ENCODE results near the gene PPME1.

DNA sequence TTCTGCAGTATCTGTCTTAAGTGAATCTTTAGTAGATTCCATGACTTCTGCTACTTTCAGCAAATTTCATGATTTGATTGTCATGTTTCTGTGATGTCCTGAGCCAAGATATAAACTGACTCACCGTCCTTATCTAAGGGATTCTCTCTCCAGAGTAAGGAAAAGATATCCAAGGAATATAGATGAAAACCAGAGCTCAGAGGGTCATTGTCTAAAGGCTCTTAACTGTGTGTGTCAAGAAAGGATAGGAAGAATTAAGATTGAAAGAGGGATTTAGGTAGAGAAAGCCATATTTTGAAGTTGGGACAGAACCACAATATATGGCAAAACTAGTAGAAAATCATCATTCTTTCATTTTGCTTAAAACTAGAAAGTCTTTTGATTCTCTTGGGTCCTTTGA, 50.7 kb downstream of the PPME1 start:
- TF ChIP-seq, protein P1, sequence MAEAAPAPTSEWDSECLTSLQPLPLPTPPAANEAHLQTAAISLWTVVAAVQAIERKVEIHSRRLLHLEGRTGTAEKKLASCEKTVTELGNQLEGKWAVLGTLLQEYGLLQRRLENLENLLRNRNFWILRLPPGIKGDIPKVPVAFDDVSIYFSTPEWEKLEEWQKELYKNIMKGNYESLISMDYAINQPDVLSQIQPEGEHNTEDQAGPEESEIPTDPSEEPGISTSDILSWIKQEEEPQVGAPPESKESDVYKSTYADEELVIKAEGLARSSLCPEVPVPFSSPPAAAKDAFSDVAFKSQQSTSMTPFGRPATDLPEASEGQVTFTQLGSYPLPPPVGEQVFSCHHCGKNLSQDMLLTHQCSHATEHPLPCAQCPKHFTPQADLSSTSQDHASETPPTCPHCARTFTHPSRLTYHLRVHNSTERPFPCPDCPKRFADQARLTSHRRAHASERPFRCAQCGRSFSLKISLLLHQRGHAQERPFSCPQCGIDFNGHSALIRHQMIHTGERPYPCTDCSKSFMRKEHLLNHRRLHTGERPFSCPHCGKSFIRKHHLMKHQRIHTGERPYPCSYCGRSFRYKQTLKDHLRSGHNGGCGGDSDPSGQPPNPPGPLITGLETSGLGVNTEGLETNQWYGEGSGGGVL (tag by site-specific recombination; IDR thresholded peaks at IDR 0.05), result no peak
- TF ChIP-seq ZNF248 (tag by site-specific recombination; IDR thresholded peaks at IDR 0.05) (no peak), ZXDB (tag by site-specific recombination; IDR thresholded peaks at IDR 0.05) (no peak)
- TF ChIP-seq, protein P2, sequence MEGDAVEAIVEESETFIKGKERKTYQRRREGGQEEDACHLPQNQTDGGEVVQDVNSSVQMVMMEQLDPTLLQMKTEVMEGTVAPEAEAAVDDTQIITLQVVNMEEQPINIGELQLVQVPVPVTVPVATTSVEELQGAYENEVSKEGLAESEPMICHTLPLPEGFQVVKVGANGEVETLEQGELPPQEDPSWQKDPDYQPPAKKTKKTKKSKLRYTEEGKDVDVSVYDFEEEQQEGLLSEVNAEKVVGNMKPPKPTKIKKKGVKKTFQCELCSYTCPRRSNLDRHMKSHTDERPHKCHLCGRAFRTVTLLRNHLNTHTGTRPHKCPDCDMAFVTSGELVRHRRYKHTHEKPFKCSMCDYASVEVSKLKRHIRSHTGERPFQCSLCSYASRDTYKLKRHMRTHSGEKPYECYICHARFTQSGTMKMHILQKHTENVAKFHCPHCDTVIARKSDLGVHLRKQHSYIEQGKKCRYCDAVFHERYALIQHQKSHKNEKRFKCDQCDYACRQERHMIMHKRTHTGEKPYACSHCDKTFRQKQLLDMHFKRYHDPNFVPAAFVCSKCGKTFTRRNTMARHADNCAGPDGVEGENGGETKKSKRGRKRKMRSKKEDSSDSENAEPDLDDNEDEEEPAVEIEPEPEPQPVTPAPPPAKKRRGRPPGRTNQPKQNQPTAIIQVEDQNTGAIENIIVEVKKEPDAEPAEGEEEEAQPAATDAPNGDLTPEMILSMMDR (tag by site-specific recombination; IDR thresholded peaks at IDR 0.05), result no peak
- TF ChIP-seq, protein P3, sequence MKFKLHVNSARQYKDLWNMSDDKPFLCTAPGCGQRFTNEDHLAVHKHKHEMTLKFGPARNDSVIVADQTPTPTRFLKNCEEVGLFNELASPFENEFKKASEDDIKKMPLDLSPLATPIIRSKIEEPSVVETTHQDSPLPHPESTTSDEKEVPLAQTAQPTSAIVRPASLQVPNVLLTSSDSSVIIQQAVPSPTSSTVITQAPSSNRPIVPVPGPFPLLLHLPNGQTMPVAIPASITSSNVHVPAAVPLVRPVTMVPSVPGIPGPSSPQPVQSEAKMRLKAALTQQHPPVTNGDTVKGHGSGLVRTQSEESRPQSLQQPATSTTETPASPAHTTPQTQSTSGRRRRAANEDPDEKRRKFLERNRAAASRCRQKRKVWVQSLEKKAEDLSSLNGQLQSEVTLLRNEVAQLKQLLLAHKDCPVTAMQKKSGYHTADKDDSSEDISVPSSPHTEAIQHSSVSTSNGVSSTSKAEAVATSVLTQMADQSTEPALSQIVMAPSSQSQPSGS (tag by site-specific recombination; IDR thresholded peaks at IDR 0.05; ENCODE audit: low read depth), result no peak
- TF ChIP-seq, protein P4, sequence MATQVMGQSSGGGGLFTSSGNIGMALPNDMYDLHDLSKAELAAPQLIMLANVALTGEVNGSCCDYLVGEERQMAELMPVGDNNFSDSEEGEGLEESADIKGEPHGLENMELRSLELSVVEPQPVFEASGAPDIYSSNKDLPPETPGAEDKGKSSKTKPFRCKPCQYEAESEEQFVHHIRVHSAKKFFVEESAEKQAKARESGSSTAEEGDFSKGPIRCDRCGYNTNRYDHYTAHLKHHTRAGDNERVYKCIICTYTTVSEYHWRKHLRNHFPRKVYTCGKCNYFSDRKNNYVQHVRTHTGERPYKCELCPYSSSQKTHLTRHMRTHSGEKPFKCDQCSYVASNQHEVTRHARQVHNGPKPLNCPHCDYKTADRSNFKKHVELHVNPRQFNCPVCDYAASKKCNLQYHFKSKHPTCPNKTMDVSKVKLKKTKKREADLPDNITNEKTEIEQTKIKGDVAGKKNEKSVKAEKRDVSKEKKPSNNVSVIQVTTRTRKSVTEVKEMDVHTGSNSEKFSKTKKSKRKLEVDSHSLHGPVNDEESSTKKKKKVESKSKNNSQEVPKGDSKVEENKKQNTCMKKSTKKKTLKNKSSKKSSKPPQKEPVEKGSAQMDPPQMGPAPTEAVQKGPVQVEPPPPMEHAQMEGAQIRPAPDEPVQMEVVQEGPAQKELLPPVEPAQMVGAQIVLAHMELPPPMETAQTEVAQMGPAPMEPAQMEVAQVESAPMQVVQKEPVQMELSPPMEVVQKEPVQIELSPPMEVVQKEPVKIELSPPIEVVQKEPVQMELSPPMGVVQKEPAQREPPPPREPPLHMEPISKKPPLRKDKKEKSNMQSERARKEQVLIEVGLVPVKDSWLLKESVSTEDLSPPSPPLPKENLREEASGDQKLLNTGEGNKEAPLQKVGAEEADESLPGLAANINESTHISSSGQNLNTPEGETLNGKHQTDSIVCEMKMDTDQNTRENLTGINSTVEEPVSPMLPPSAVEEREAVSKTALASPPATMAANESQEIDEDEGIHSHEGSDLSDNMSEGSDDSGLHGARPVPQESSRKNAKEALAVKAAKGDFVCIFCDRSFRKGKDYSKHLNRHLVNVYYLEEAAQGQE (tag by site-specific recombination; IDR thresholded peaks at IDR 0.05), result no peak
